ENCODE measurements around the gene RNF166. TPM values are rescaled to one million over a fixed set of nuclear protein-coding genes. Genes with fewer than 3 reads are reported as not detected.

The RNF166 gene
- total and polyA plus RNA-seq, 7 donors = 10.1 to 22.9 (median 14.1) TPM

GRCh38 chr16:88722784-88723506, 16.7 kb upstream of the RNF166 start:
- no peak for ATAC-seq

DNA sequence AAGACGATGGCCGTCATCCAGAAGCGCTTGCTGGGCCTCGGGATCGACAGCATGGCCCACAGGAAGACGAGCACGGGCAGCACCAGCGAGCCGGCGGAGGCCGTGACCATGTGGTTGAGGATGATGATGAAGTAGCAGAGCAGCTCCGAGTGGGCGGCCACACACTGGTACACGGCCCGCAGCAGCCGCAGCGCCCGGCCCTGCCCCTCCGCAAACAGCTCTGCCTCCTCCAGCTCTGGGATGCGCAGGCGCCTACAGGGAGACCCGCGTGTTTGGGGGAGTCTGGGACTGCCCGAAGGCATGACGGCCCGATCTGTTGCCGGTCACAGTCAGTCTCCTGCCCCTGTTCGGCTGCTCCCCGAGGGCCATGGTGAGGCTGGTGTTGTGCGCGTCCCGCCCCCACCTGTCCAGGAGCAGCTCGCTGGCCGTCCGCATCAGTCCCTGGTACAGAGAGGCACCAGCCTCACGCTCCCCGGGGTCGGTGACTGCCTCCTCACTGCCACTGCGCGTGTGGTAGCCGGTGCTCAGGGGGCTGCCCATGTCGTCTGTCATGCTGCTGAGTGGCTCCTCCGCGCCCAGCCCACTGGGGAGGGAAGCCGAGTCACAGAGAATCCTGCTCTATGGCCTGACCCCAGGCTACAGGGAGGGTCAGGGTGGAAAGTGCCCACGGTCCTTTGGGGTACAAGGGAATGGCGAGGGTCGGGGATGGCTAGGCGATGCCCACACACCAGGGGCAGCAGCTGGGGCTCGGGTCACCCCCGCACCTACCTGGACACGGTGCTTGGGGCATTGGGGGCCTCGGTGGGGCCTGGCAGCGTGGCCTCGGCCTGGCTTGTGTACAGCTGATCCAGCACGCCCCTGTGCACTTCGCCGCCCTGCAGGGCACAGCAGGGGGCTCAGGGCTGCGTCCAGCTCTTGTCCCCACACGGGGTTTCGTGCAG, 15.9 kb upstream of the RNF166 start:
- no peak overlapping the region for H3K27ac ChIP-seq
- peaks cover 0 to 69% of the 10 kb centered on the region in 2 donors for H3K36me3 ChIP-seq (ENCODE audit: insufficient read depth in 1 of 2, low read depth in 1 of 2)
- intact Hi-C loops (cut with DNase I) = no loop called here
- no peaks in the 10 kb centered on the region for H3K9me3 ChIP-seq
- no peak overlapping the region for H3K4me3 ChIP-seq
- H3K27me3 ChIP-seq (ENCODE audit: insufficient read depth in 3 of 3, low read length in 2 of 3) = peaks cover 0 to 2% (median 0%) of the 10 kb centered on the region in 3 donors
- DNase-seq (no peak), ATAC-seq (no peak)
- no peaks in the 10 kb centered on the region for H3K4me1 ChIP-seq
- 93 to 95% (median 94%) methylated on average over 60 to 61 of the region's 61 CpGs for WGBS, 3 donors
- TF ChIP-seq CTCF (IDR thresholded peaks at IDR 0.05) = no peak

More at GRCh38 chr16:88722784-88723506, 16.7 kb upstream of the RNF166 start:
- Histone ChIP-seq H3K27me3 (ENCODE audit: insufficient read depth in 3 of 3, low read length in 2 of 3) (peaks cover 0 to 4% (median 2%) of the 10 kb centered on the region in 3 donors), H3K4me3 (no peak overlapping the region), H3K36me3 (ENCODE audit: insufficient read depth in 1 of 2, low read depth in 1 of 2) (peaks cover 0 to 62% of the 10 kb centered on the region in 2 donors), H3K9me3 (no peaks in the 10 kb centered on the region), H3K27ac (no peak overlapping the region), H3K4me1 (no peaks in the 10 kb centered on the region)
- TF ChIP-seq CTCF (IDR thresholded peaks at IDR 0.05) = no peak
- intact Hi-C loops (cut with DNase I) = no loop called here
- 91 to 93% (median 92%) methylated on average over 32 to 39 of the region's 39 CpGs for WGBS, 3 donors
- DNase-seq = no peak

DNA sequence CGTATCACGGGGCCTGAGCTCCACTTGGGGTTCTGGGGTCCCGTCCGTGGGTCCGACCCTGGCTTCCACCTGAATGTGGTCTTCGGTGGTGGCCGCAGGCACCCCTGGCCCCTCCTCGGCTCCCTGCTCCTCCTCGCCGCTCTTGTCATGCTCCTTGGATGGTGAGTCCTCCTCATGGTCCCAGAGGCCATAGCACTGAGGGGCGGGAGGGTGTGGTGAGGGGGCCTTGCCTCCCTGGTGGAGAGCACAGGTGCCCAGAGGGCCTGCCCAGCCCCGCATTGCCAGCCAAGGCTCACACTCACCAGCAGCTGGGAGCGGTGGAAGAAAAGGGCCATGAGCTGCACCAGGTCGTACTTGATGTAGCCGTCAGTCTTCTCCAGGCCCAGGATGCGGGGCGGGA, 15.0 kb upstream of the RNF166 start:
- H3K27me3 ChIP-seq (ENCODE audit: insufficient read depth in 3 of 3, low read length in 2 of 3) = peaks cover 0 to 2% (median 0%) of the 10 kb centered on the region in 3 donors
- H3K9me3 ChIP-seq = no peaks in the 10 kb centered on the region
- no peak for ATAC-seq
- DNase-seq = no peak
- H3K4me3 ChIP-seq = no peak overlapping the region
- 93 to 94% (median 93%) methylated on average over 15 to 17 of the region's 17 CpGs for WGBS, 3 donors
- no peak overlapping the region for H3K27ac ChIP-seq
- intact Hi-C loops (cut with DNase I) = no loop called here
- H3K36me3 ChIP-seq (ENCODE audit: insufficient read depth in 1 of 2, low read depth in 1 of 2) = peaks cover 5 to 77% of the 10 kb centered on the region in 2 donors
- no peak for TF ChIP-seq CTCF (IDR thresholded peaks at IDR 0.05)
- H3K4me1 ChIP-seq = no peaks in the 10 kb centered on the region

DNA sequence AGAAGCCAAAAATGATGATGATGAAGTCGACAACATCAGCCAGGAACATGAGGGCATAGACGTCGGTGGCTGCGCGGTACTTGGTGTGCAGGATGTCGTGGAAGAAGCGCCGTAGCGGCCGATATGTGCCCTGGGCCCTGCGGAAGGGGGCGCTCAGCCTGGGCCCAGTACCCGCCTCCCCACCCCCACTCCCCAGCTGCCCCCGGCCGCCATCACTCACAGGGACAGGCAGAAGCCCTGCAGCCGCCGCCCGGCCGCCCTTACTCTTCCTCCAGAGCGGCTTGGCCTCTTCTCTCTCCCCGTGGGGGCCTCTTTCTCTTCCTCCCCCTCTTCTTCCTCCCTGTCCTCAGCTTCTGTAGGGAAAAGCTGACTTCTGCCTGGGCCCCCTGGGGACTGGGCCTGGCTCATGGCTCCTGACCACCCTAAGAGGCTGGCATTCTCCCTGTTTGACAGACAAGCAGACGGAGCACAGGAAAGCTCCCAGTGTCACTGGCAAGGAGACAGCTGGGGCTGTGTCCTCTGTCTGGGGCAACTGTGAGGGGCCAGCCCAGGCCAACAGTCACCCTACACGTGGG, 14.3 kb upstream of the RNF166 start:
- Histone ChIP-seq H3K4me1 (no peaks in the 10 kb centered on the region), H3K27ac (no peak overlapping the region), H3K36me3 (ENCODE audit: insufficient read depth in 1 of 2, low read depth in 1 of 2) (peaks cover 5 to 78% of the 10 kb centered on the region in 2 donors), H3K9me3 (no peaks in the 10 kb centered on the region), H3K4me3 (no peak overlapping the region), H3K27me3 (ENCODE audit: insufficient read depth in 3 of 3, low read length in 2 of 3) (peaks cover 0 to 2% (median 0%) of the 10 kb centered on the region in 3 donors)
- TF ChIP-seq CTCF (IDR thresholded peaks at IDR 0.05) = no peak
- DNase-seq (no peak), ATAC-seq (no peak)
- WGBS, 3 donors = 90 to 95% (median 90%) methylated on average over 16 to 23 of the region's 23 CpGs
- intact Hi-C loops (cut with DNase I) = no loop called here

Measured in psoas muscle (tissue), 8 donors.